Middle frontal gyrus (tissue), 1 donor: ENCODE data around the gene ZNF792.
"Not testable (repeated sequence)": the region's sequence is repeated elsewhere in the genome, so short reads cannot be mapped to it uniquely, and the experiment has no call there.

Experiments
- DNase-seq: peaks from one replicate; pipeline ENCODE4 v3.0.0-alpha.2; 2015; ENCODE audit warnings: low spot score; ENCODE audit errors: extremely low spot score

The ZNF792 gene

GRCh38 chr19:34972163-34972705 is 8.2 kb upstream of the ZNF792 start:
- DNase-seq: no peak

GRCh38 chr19:34970185-34970780 is 6.3 kb upstream of the ZNF792 start:
- not testable (repeated sequence) for DNase-seq

- DNase-seq: no peak
These were observed 5.7 kb upstream of the ZNF792 start for GRCh38 chr19:34969721-34970120.

GRCh38 chr19:34967551-34967950 is 3.5 kb upstream of the ZNF792 start:
- DNase-seq: no peak

GRCh38 chr19:34965505-34965904 is 1.5 kb upstream of the ZNF792 start:
- DNase-seq: not testable (repeated sequence)

- DNase-seq: no peak
These were observed 569 bp upstream of the ZNF792 start for GRCh38 chr19:34964598-34964997.

- no peak for DNase-seq
These were observed 1.1 kb downstream of the ZNF792 start for GRCh38 chr19:34962687-34963572.

GRCh38 chr19:34961775-34962686 is 2.0 kb downstream of the ZNF792 start:
- DNase-seq: no peak

GRCh38 chr19:34960940-34961679 is 2.9 kb downstream of the ZNF792 start:
- DNase-seq: no peak

GRCh38 chr19:34960103-34960805 is 3.8 kb downstream of the ZNF792 start:
- DNase-seq: no peak

- DNase-seq: no peak
These were observed 5.0 kb downstream of the ZNF792 start for GRCh38 chr19:34959021-34959420.

GRCh38 chr19:34957830-34958751 is 5.9 kb downstream of the ZNF792 start:
- DNase-seq: no peak

- no peak for DNase-seq
These were observed 10.9 kb downstream of the ZNF792 start for GRCh38 chr19:34953092-34953491.

GRCh38 chr19:34943861-34944573 is 20.0 kb downstream of the ZNF792 start:
- no peak for DNase-seq

GRCh38 chr19:34938886-34939285 is 25.1 kb downstream of the ZNF792 start:
- DNase-seq: no peak

- DNase-seq: no peak
These were observed 27.8 kb downstream of the ZNF792 start for GRCh38 chr19:34936184-34936583.

- no peak for DNase-seq
These were observed 31.5 kb downstream of the ZNF792 start for GRCh38 chr19:34932494-34932893.

GRCh38 chr19:34926685-34927375 is 37.2 kb downstream of the ZNF792 start, which contains the start of gene ZNF30:
Gene ZNF30, plus strand, starts transcription at chr19:34926903. Its CDS starts 3,045 bp downstream, at chr19:34929948.
- DNase-seq: peak; percentile 89
